ENCODE measurements around the gene ALOX12B. TPM values are rescaled to one million over a fixed set of nuclear protein-coding genes. Genes with fewer than 3 reads are reported as not detected.

ALOX12B gene
- total RNA-seq = not detected in 2 replicates

GRCh38 chr17:8087075-8087951 is at the start of gene ALOX12B:
ALOX12B (minus strand) TSS chr17:8087716; CDS start chr17:8087442, 274 bp downstream.

GRCh38 chr17:8123695-8124349 is 36.3 kb upstream of the ALOX12B start, which contains the start of gene HES7:
HES7 (minus strand) TSS chr17:8124106; CDS start chr17:8124084, 22 bp downstream.

GRCh38 chr17:8117980-8118768 is 30.7 kb upstream of the ALOX12B start, which contains the start of gene ALOXE3:
ALOXE3 (minus strand) TSS chr17:8118514; CDS start chr17:8117990, 524 bp downstream.

GRCh38 chr17:8038954-8039610 is 48.4 kb downstream of the ALOX12B start, which contains the start of gene ALOX15B:
ALOX15B (plus strand) TSS chr17:8039059; CDS start chr17:8039156, 97 bp downstream.

Other genes with a start within 250 kb of the ALOX12B start
- gene TMEM88, start 232.7 kb downstream of the ALOX12B start, total RNA-seq = 0.72 TPM in 1 of 2 replicates, not detected in the other
- gene NAA38, start 230.2 kb downstream of the ALOX12B start, total RNA-seq = 110 and 113 TPM in 2 replicates
- 7.6 and 8.1 TPM in 2 replicates for gene CYB5D1, start 229.7 kb downstream of the ALOX12B start, total RNA-seq
- 64.0 and 75.8 TPM in 2 replicates for gene CHD3, start 198.9 kb downstream of the ALOX12B start, total RNA-seq
- gene RNF227, start 171.4 kb downstream of the ALOX12B start, total RNA-seq = 0.72 and 1.1 TPM in 2 replicates
- 0.18 TPM in 1 of 2 replicates, not detected in the other for gene KCNAB3, start 157.9 kb downstream of the ALOX12B start, total RNA-seq
- gene TRAPPC1, start 155.8 kb downstream of the ALOX12B start, total RNA-seq = 33.4 and 51.2 TPM in 2 replicates
- 15.0 and 24.1 TPM in 2 replicates for gene CNTROB, start 155.5 kb downstream of the ALOX12B start, total RNA-seq
- gene GUCY2D, start 85.1 kb downstream of the ALOX12B start, total RNA-seq = not detected in 2 replicates
- gene ALOX15B, start 48.7 kb downstream of the ALOX12B start, total RNA-seq = 0.16 and 0.36 TPM in 2 replicates
- not detected in 2 replicates for gene ALOXE3, start 30.8 kb upstream of the ALOX12B start, total RNA-seq
- gene HES7, start 36.4 kb upstream of the ALOX12B start, total RNA-seq = not detected in 2 replicates
- gene PER1, start 64.7 kb upstream of the ALOX12B start, total RNA-seq = 30.0 and 61.0 TPM in 2 replicates
- 3.9 and 8.5 TPM in 2 replicates for gene VAMP2, start 75.2 kb upstream of the ALOX12B start, total RNA-seq
- 16.8 and 24.0 TPM in 2 replicates for gene TMEM107, start 88.7 kb upstream of the ALOX12B start, total RNA-seq
- 4.2 and 9.4 TPM in 2 replicates for gene BORCS6, start 102.5 kb upstream of the ALOX12B start, total RNA-seq
- 7.0 and 10.3 TPM in 2 replicates for gene AURKB, start 122.9 kb upstream of the ALOX12B start, total RNA-seq
- 2.3 and 5.0 TPM in 2 replicates for gene CTC1, start 160.3 kb upstream of the ALOX12B start, total RNA-seq
- 16.4 and 26.9 TPM in 2 replicates for gene PFAS, start 161.6 kb upstream of the ALOX12B start, total RNA-seq
- 15.0 and 16.5 TPM in 2 replicates for gene RANGRF, start 201.0 kb upstream of the ALOX12B start, total RNA-seq
- 0.16 and 1.3 TPM in 2 replicates for gene SLC25A35, start 207.7 kb upstream of the ALOX12B start, total RNA-seq
- 0.36 and 4.1 TPM in 2 replicates for gene ARHGEF15, start 222.5 kb upstream of the ALOX12B start, total RNA-seq